SKM-1 (cell line): ENCODE data around the gene APOBEC3H.
"Not testable (repeated sequence)": the region's sequence is repeated elsewhere in the genome, so short reads cannot be mapped to it uniquely, and the experiment has no call there.

Experiments
- DNase-seq: peaks from one replicate; lab custom pipeline; 2025; ENCODE audit not compliant: unreplicated experiment; lab: John Stamatoyannopoulos, UW

Gene APOBEC3H

DNA sequence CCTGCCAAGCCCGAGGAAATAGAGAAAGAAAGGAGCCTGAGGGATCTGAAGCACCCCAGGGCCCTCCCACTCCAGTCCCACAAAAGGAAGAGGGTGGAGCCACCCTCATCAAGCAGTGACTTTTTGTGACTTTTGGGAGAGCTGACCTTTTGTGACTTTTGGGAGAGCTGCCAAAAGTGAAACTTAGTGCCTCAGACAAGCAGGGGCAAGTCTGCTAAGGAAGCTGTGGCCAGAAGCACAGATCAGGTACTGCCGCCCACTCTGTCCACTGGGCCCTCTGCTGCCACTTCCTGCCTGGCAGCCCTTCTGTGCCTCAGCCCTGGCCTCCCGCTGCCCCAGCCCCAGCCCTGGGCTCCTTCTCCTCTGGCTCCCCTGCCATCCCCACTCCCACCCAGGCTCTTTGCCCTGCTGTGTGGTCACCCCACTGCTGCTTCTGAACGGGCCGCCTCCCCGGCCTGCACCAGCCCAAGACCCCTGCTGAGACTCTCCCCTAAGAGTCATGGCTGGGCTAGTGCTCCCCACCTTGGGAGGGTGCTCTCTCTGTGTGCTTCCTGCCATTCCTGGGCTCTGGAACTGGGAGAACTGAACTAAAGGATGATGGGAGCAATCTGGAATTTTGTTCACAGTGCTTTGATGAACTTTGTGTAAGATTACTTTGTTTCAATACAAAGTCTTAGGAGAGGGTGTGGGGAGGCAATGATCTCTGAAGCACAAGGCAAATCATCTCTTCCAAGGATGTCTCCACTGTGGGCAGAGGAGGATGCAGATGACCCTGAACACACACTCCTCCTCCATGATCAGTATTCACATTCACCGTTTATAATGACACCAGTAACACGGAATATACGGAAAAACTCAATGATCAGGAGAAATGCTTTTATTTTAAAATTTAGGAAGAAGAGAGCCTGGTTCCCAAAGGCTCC lies at the start of gene APOBEC3H:
TSS of gene APOBEC3H (plus strand) at position 147 of the 923 bp plus-strand sequence. CDS start 3,035 bp downstream, outside the sequence.
- peak; percentile 83 for DNase-seq

DNA sequence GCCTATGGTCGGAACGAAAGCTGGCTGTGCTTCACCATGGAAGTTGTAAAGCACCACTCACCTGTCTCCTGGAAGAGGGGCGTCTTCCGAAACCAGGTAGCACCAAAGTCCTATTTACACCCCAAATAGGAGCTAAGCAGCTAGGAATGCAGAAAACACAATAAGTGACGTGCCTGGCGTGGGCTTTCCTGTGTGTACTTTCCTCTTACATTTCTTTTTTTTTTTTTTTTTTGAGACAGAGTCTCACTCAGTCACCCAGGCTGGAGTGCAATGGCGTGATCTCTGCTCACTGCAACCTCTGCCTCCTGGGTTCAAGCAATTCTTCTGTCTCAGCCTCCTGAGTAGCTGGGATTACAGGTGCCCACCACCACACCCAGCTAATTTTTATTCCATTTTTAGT lies 47.6 kb upstream of the APOBEC3H start:
- not testable (repeated sequence) for DNase-seq

DNA sequence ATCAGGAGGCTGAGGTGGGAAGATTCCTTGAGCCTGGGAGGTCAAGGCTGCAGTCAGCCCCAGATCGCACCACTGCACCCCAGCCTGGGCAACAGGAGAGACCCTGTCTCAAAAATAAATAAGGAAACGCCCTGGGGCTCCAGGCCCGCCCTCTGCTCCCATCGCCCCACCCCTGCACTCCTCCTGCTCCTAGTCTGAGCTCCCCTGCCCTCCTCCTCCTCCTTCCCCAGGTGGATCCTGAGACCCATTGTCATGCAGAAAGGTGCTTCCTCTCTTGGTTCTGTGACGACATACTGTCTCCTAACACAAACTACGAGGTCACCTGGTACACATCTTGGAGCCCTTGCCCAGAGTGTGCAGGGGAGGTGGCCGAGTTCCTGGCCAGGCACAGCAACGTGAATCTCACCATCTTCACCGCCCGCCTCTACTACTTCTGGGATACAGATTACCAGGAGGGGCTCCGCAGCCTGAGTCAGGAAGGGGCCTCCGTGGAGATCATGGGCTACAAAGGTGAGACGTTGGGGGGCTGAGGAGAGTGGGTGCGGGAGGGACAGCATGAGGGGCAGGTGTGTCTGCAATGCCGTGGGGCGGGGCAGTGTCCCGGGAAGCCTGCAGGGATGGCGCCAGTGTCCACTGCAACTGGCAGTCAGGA lies 45.1 kb upstream of the APOBEC3H start:
- not testable (repeated sequence) for DNase-seq

DNA sequence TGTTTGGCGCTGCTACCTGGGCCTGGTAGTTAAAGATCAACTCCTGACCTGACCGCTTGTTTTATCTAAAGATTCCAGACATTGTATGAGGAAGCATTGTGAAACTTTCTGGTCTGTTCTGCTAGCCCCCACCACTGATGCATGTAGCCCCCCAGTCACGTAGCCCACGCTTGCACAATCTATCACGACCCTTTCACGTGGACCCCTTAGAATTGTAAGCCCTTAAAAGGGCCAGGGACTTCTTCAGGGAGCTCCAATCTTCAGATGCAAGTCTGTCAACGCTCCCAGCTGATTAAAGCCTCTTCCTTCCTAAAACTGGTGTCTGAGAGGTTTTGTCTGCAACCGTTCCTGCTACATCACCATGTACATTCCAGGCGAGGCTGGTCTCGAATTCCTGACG lies 41.4 kb upstream of the APOBEC3H start:
- no peak for DNase-seq

DNA sequence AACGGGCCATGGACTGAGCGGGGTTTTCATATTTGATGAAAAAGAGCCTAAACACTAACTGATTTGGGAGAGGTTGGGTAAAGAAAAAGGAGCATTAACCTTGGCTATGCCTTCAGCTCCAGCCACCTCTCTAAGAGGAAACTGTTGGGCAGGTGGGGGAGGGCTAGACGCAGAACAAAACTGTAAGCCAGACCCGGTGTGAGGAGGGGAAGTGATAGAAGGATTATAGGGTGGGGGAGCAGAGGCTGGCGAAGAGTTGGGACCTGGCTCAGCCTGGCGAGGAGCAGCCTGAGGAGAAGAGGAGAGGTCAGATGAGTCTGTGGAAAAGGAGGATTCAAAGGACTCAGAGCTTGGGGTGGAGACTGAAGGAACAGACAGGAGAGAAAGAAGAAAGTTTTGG lies 35.8 kb upstream of the APOBEC3H start:
- DNase-seq: not testable (repeated sequence)

DNA sequence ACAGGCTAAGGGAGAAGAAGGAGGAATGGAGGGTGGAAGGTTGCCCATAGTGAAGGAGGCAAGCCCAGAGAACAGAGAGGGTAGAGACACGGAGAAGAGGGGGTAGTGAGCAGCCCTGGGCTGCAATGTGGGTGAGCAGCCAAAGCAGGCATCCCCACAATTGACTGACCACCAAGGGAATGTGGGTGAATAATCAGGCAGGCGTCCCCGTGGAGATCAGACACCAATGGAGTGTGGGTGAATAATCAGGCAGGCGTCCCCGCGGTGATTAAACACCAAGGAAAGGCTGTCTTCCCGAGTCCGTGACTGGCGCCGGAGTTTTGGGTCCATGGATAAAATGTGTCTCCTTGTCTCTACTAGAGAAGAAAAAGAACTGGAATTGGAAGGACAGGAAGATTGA lies 35.1 kb upstream of the APOBEC3H start:
- DNase-seq: not testable (repeated sequence)

DNA sequence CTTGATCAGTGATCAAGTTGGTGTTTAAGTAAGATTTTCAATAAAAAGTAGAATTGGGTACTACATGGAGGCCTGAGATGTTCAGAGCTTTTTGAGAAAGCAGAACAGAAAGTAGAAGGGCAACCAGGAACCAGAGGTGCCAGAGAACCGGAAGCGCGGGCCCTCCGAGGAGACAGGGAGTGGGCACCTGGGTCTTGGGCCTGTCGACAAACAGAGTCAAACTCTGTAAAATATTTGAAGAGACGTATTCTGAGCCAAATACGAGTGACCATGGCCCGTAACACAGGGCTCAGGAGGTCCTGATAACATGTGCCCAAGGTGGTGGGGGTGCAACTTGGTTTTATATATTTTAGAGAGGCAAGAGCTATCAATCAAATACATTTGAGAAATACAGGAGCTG lies 33.1 kb upstream of the APOBEC3H start:
- not testable (repeated sequence) for DNase-seq

DNA sequence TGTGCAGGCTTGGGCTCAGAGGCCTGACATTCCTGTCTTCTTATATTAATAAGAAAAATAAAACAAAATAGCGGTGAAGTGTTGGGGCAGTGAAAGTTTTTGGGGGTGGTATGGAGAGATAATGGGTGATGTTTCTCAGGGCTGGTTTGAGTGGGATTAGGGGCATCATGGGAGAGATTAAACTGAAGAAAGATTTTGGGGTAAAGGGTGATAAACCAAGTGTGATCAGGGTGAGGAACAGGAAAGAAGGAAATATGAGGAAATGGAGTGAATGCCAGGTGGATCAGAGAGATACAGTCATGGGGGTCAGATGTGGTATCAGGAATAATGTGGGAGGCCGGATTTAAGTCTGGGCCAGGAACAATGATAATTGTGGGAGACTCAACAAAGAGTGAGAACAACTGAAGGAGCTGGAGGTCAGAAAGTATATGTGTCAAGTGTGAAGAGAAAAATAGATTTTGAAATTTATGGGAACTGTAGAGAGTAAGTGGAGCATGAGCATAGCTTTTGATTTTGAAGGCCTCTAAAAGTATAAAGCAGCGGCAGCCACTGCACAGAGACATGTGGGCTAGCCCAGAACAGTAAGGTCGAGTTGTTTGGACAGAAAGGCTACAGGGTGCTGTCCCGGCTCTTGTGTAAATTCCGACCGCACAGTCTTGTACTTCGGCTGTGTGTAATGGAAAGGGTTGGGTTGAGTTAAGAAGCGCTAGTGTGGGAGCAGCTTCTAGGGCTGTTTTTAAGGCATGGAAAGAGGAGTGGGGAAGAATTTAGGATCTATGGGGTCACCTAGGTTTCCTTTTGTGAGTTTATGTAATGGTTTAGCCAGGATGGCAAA lies 30.4 kb upstream of the APOBEC3H start:
- not testable (repeated sequence) for DNase-seq

DNA sequence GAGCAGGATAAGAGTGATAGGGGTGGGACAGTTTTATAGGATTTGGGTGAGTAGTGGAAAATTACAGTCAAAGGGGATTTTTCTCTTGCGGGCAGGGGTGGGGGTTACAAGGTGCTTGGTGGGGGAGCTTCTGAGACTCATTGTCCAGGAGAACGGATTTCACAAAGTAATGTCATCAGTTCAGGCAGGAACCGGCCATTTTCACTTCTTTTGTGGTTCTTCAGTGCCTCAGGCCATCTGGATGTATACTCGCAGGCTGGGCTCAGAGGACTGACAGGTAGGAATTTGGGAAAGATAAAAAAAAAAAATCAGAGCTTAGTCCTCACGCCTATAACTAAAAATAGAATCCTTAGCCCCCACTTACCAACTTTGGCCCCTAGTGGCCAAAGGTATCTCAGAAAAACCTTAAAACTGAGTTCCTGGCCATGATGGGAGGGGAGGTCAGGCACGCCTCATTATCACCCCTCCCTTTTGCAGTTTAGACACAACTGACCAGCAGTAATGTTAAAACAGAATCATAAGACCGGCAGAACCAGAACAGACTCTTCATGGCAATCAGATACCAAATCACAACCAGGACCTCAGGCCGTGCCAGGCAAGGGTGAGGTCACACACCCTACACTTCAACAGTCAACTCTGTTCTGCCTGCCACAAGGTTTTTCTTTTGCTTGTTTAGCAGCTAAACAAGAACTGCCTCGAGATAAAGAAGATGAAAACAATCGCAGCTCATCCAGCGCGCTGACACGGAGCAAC lies 28.8 kb upstream of the APOBEC3H start:
- no peak for DNase-seq

DNA sequence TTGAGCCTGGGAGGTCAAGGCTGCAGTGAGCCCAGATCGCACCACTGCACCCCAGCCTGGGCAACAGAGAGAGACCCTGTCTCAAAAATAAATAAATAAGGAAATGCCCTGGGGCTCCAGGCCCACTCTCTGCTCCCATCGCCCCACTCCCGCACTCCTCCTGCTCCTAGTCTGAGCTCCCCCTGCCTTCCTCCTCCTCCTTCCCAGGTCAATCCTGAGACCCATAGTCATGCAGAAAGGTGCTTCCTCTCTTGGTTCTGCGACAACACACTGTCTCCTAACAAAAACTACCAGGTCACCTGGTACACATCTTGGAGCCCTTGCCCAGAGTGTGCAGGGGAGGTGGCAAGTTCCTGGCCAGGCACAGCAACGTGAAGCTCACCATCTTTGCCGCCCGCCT lies 26.9 kb upstream of the APOBEC3H start:
- DNase-seq: no peak

DNA sequence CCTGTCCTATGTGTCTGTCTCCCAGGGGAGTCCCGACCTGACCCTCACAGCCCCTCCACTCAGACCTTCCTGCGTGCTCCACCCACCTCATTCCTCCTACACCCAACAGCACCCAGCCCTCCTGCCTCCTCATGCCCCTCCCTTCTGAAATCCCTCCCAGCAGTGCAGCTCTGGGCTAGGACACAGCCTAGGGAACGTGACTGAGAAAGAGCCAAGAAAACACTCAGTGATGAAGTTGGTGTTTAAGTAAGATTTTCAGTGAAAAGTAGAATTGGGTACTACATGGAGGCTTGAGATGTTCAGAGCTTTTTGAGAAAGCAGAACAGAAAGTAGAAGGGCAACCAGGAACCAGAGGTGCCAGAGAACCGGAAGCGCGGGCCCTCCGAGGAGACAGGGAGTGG lies 24.5 kb upstream of the APOBEC3H start:
- not testable (repeated sequence) for DNase-seq

DNA sequence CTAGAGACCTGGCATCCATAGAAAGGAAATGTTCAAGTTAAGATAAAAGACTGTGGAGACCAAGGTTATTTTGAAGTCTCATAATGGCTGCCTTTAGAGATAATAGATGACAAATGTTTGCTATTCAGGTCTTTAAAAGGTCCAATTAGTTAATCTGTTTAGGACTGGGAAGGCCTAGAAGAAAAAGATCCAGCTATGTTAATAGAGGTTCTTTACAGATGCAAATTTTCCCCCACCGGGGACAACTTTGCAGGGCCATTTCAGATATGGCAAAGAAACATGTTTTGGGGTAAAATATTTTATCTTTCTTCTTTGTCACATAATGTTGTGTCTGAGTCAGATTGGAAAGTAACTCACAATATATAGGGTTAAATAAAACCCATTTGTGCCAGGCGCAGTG lies 23.1 kb upstream of the APOBEC3H start:
- no peak for DNase-seq

DNA sequence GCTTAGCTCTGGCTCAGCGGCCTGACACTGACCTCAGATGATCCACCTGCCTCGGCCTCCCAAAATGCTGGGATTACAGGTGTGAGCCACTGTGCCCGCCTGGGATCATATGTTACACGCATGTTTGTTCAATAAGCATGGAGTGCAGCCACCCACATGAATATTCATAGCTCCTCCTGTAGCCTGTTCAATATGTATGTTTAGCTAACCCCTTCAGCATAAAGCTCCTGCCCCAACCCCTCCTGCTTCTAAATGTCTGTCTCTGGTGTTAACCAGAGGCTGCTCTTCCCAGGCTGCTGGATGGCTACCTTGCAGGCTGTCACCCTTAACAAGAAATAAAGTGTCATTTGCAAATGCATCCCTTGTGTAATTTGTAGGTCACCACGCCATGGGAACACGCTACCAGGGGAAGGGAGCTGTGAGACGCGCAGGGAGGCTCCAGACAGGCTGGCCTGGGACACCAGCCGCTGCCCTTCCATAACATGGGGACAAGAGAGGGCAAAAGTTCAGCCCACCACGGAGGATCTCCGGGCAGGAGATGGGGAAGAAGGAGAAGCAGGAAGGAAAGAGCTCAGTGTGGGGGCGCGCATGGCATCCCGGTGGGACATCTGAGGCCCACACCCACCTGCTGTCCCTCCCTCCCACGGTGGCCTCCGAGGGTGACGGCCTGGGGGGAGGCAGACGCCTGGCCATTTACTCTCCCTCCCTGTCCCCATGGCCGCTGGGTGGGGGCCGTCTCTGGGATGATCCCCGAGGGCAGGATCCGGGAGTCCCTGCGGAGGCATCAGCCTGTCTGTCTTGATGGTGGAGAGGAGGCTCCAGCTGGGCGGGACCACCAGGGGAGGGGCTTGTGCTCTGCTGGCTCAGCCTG lies 20.7 kb upstream of the APOBEC3H start:
- not testable (repeated sequence) for DNase-seq

DNA sequence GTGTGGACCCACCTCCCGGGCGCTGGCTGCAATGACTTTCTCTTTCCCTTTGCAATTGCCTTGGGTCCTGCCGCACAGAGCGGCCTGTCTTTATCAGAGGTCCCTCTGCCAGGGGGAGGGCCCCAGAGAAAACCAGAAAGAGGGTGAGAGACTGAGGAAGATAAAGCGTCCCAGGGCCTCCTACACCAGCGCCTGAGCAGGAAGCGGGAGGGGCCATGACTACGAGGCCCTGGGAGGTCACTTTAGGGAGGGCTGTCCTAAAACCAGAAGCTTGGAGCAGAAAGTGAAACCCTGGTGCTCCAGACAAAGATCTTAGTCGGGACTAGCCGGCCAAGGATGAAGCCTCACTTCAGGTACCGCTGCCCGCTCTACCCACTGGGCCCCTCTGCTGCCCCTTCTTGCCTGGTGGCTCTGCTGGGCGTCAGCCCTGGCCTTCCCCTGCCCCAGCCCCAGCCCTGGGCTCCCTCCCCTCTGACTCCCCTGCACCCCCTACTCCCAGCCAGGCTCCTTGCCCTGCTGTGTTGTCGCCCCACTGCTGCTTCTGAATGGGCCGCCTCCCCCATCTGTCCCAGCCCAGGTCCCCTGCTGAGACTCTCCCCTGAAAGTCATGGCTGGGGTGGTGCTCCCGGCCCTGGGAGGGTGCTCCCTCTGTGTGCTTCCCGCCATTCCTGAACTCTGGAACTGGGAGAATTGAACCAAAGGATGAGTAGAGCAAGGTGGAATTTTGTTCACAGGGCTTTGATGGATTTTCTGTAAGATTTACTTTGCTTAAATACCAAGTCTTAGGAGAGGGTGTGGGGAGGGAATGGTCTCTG lies 19.8 kb upstream of the APOBEC3H start, which contains the start of gene APOBEC3G:
TSS of gene APOBEC3G (plus strand) at position 250 of the 815 bp plus-strand sequence. CDS start at position 337, 87 bp downstream.
- DNase-seq: not testable (repeated sequence)

DNA sequence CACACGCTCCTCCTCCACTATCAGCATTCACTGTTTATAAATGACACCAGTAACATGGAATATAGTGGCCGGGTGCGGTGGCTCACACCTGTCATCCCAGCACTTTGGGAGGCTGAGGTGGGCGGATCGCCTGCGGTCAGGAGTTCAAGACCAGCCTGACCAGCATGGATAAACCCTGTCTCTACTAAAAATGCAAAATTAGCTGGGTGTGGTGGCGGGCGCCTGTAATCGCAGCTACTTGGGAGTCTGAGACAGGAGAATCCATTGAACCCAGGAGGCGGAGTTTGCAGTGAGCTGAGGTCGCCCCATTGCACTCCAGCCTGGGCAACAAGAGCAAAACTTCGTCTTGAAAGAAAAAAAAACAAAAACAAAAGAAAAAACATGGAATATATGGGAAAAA lies 19.1 kb upstream of the APOBEC3H start:
- not testable (repeated sequence) for DNase-seq

DNA sequence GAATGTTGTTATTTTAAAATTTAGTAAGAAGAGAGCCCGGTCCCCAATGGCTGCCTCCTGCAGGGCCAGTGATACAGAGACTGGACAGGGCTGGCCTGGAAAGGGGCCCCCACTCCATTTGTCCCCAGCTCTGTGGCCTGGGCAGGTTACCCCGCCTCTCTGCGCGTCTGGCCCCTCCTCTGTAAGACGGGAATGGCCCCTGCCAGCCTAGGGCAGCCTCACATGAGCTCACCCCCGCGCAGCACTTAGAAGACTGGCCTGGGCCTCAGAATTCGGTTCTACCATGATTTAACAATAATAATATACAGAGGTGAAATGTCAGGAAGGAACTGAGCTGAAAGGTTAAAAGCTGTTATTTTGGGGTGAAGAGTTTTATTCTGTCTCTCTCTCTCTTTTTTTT lies 18.7 kb upstream of the APOBEC3H start:
- no peak for DNase-seq

DNA sequence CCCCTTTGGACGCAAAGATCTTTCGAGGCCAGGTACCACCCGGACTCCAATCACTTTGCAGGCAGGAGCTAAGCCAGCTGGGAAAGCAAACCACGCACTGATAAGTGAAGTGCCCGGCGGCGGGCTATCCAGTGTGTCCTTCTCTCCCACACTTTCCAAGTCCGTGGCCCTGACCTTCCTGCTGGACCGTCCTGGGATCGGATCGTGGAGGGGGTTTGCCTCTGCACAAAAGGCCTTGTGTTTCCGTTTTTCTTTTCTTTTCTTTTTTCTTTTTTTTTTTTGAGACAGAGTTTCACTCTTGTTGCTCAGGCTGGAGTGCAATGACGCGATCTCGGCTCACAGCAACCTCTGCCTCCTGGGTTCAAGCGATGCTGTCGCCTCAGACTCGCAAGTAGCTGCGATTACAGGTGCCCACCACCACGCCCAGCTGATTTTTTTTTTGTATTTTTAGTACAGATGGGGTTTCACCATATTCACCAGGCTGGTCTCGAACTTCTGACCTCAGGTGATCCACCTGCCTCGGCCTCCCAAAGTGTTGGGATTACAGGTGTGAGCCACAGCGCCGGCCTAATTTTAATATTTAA lies 17.9 kb upstream of the APOBEC3H start:
- DNase-seq: not testable (repeated sequence)

DNA sequence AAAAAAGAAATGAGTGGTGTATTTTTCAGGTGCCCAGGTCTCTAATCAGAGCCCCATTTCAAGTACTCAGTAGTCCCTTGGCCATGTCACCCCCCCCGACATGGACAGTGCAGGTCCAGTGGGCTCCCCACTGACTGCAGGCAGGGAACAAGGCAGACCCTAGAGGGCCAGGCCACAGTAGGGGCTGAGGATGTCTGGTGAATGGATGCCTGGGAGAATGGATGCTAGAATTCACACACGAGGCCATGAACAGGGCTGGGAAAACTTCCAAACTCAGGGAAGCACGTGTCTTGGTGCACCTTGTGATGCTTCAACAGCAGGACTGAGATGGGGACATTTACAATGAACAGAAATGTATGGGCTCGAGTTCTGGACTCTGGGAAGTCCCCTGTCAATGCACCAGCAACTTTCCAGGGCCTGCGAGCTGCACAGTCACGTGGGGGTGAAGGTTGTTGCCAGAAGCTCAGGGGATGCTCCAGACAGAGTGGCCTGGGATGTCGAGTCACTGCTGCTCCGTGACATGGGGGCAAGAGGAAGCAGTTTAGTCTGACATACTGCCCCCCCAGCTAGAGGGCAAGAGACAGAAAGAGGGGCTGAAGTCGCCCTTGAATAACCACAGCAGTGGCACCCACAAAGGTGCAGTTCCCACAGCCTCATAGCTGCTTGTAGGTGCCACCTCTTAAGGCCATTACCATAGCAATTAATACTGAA lies 16.8 kb upstream of the APOBEC3H start:
- no peak for DNase-seq
